Measurements from ENCODE around the gene ECE1. TPM values are rescaled to one million over a fixed set of nuclear protein-coding genes. Genes with fewer than 3 reads are reported as not detected.

Gene ECE1
- total RNA-seq, 4 donors from 2014 or later: 45.6 to 175 (median 59.1) TPM

GRCh38 chr1:21307663-21308305 lies 17.5 kb upstream of the ECE1 start:
- intact Hi-C loops (cut with DNase I; ENCODE audit: low total_unique reads): no loop called here
- Histone ChIP-seq H3K27me3 (no peaks in the 10 kb centered on the region), H3K36me3 (no peaks in the 10 kb centered on the region), H3K27ac (peak overlapping the region; percentile 73 to 89), H3K4me1 (peaks cover 19 to 22% of the 10 kb centered on the region in 2 donors), H3K4me3 (no peak overlapping the region), H3K9me3 (no peaks in the 10 kb centered on the region)
- no peak for DNase-seq
- TF ChIP-seq CTCF (IDR thresholded peaks at IDR 0.05): no peak

- TF ChIP-seq CTCF (IDR thresholded peaks at IDR 0.05) (no peak), POLR2A (IDR thresholded peaks at IDR 0.05) (no peak)
- H3K27me3 ChIP-seq: no peaks in the 10 kb centered on the region
- H3K36me3 ChIP-seq: no peaks in the 10 kb centered on the region
- H3K4me1 ChIP-seq: peaks cover 19 to 21% of the 10 kb centered on the region in 2 donors
- DNase-seq: no peak
- H3K9me3 ChIP-seq: no peaks in the 10 kb centered on the region
- intact Hi-C loops (cut with DNase I; ENCODE audit: low total_unique reads): no loop called here
- peak overlapping the region; percentile 73 to 89 for H3K27ac ChIP-seq
- no peak overlapping the region for H3K4me3 ChIP-seq
Measured at GRCh38 chr1:21307210-21307609, 16.9 kb upstream of the ECE1 start.

GRCh38 chr1:21305900-21306189 lies 15.6 kb upstream of the ECE1 start:
- H3K27ac ChIP-seq: no peak overlapping the region
- H3K9me3 ChIP-seq: no peaks in the 10 kb centered on the region
- H3K36me3 ChIP-seq: no peaks in the 10 kb centered on the region
- TF ChIP-seq POLR2A (IDR thresholded peaks at IDR 0.05) (no peak), CTCF (IDR thresholded peaks at IDR 0.05) (no peak)
- intact Hi-C loops (cut with DNase I; ENCODE audit: low total_unique reads): no loop called here
- DNase-seq: no peak
- peaks cover 19 to 21% of the 10 kb centered on the region in 2 donors for H3K4me1 ChIP-seq
- no peaks in the 10 kb centered on the region for H3K27me3 ChIP-seq
- no peak overlapping the region for H3K4me3 ChIP-seq

- Histone ChIP-seq H3K4me3 (no peak overlapping the region), H3K27ac (peak overlapping the region in 1 of 2 donors; percentile 8)
Measured at GRCh38 chr1:21305155-21305899, 15.1 kb upstream of the ECE1 start.

More at GRCh38 chr1:21305155-21305899, 15.1 kb upstream of the ECE1 start:
- Histone ChIP-seq H3K27me3 (no peaks in the 10 kb centered on the region), H3K36me3 (no peaks in the 10 kb centered on the region), H3K4me1 (peaks cover 18 to 21% of the 10 kb centered on the region in 2 donors), H3K9me3 (no peaks in the 10 kb centered on the region)
- no peak for DNase-seq
- intact Hi-C loops (cut with DNase I; ENCODE audit: low total_unique reads): no loop called here
- TF ChIP-seq CTCF (IDR thresholded peaks at IDR 0.05) (no peak), POLR2A (IDR thresholded peaks at IDR 0.05) (no peak)

Data from uterus (tissue), 4 donors.